ENCODE data around the gene RTN4.

The RTN4 gene

GRCh38 chr2:54967269-54967668 lies 83.0 kb downstream of the RTN4 start:
- Histone ChIP-seq H3K4me1 (ENCODE audit: insufficient read depth, low read length, severe bottlenecking) (no peaks in the 10 kb centered on the region), H3K27ac (ENCODE audit: low read depth, low read length, poor library complexity, severe bottlenecking) (no peak overlapping the region), H3K79me2 (ENCODE audit: insufficient read depth, low read length) (no peaks in the 10 kb centered on the region), H3K4me2 (ENCODE audit: low read length) (no peak overlapping the region), H2AFZ (ENCODE audit: low read length) (no peak overlapping the region), H3K9ac (ENCODE audit: low read length) (no peak overlapping the region), H3F3A (ENCODE audit: insufficient read depth, low read length) (peaks cover 7% of the 10 kb centered on the region; the same call in 1 of the 2 replicates), H4K20me1 (ENCODE audit: insufficient read depth, low read length) (no peaks in the 10 kb centered on the region), H3K27me3 (ENCODE audit: insufficient read depth, low read length) (no peaks in the 10 kb centered on the region), H3K9me2 (ENCODE audit: low read depth, low read length) (no peaks in the 10 kb centered on the region), H3K36me3 (ENCODE audit: insufficient read depth, low read length) (peaks cover 98% of the 10 kb centered on the region), H3K9me3 (ENCODE audit: low read length) (no peaks in the 10 kb centered on the region), H3K4me3 (ENCODE audit: low read depth, low read length, poor library complexity, severe bottlenecking) (no peak overlapping the region)
- TF ChIP-seq CTCF (IDR thresholded peaks at IDR 0.05; ENCODE audit: low read length) (no peak), EZH2 (IDR thresholded peaks at IDR 0.05; ENCODE audit: borderline replicate concordance, low read length) (no peak)

GRCh38 chr2:54966837-54967236 lies 83.4 kb downstream of the RTN4 start:
- no peaks in the 10 kb centered on the region for H3K9me3 ChIP-seq (ENCODE audit: low read length)
- H3K27me3 ChIP-seq (ENCODE audit: insufficient read depth, low read length), result no peaks in the 10 kb centered on the region
- no peak overlapping the region for H3K27ac ChIP-seq (ENCODE audit: low read depth, low read length, poor library complexity, severe bottlenecking)
- no peak overlapping the region for H3K4me3 ChIP-seq (ENCODE audit: low read depth, low read length, poor library complexity, severe bottlenecking)
- peaks cover 4% of the 10 kb centered on the region; the same call in 1 of the 2 replicates for H3F3A ChIP-seq (ENCODE audit: insufficient read depth, low read length)
- H2AFZ ChIP-seq (ENCODE audit: low read length), result no peak overlapping the region
- H3K4me2 ChIP-seq (ENCODE audit: low read length), result no peak overlapping the region
- no peak for TF ChIP-seq CTCF (IDR thresholded peaks at IDR 0.05; ENCODE audit: low read length)
- H3K9me2 ChIP-seq (ENCODE audit: low read depth, low read length), result no peaks in the 10 kb centered on the region
- no peak overlapping the region for H3K9ac ChIP-seq (ENCODE audit: low read length)
- no peaks in the 10 kb centered on the region for H3K79me2 ChIP-seq (ENCODE audit: insufficient read depth, low read length)
- H4K20me1 ChIP-seq (ENCODE audit: insufficient read depth, low read length), result no peaks in the 10 kb centered on the region
- H3K4me1 ChIP-seq (ENCODE audit: insufficient read depth, low read length, severe bottlenecking), result no peaks in the 10 kb centered on the region
- peaks cover 96% of the 10 kb centered on the region for H3K36me3 ChIP-seq (ENCODE audit: insufficient read depth, low read length)

GRCh38 chr2:54966165-54966832 lies 84.0 kb downstream of the RTN4 start:
- Histone ChIP-seq H3K27me3 (ENCODE audit: insufficient read depth, low read length) (no peaks in the 10 kb centered on the region), H3K4me3 (ENCODE audit: low read depth, low read length, poor library complexity, severe bottlenecking) (no peak overlapping the region), H3K79me2 (ENCODE audit: insufficient read depth, low read length) (no peaks in the 10 kb centered on the region), H3K27ac (ENCODE audit: low read depth, low read length, poor library complexity, severe bottlenecking) (no peak overlapping the region), H3K9me2 (ENCODE audit: low read depth, low read length) (no peaks in the 10 kb centered on the region), H3K4me1 (ENCODE audit: insufficient read depth, low read length, severe bottlenecking) (no peaks in the 10 kb centered on the region), H3K4me2 (ENCODE audit: low read length) (no peak overlapping the region), H3K9me3 (ENCODE audit: low read length) (no peaks in the 10 kb centered on the region), H2AFZ (ENCODE audit: low read length) (no peak overlapping the region), H4K20me1 (ENCODE audit: insufficient read depth, low read length) (no peaks in the 10 kb centered on the region), H3F3A (ENCODE audit: insufficient read depth, low read length) (0 out of 2 replicates have a peak, but pooled peaks cover 4% of the 10 kb centered on the region), H3K9ac (ENCODE audit: low read length) (no peak overlapping the region), H3K36me3 (ENCODE audit: insufficient read depth, low read length) (peaks cover 95% of the 10 kb centered on the region)
- no peak for TF ChIP-seq CTCF (IDR thresholded peaks at IDR 0.05; ENCODE audit: low read length)
- no peak for TF ChIP-seq EZH2 (IDR thresholded peaks at IDR 0.05; ENCODE audit: borderline replicate concordance, low read length)
